HG03521 (cell line): ENCODE results near the gene SFXN2.
"Not testable (repeated sequence)": the region's sequence is repeated elsewhere in the genome, so short reads cannot be mapped to it uniquely, and the experiment has no call there.

ENCODE experiments used
- ATAC-seq: cut with Tn5 transposase; IDR thresholded peaks from one replicate; pipeline ENCODE4 v1.9.1; 2021; ENCODE audit warnings: mild to moderate bottlenecking, moderate library complexity; ENCODE audit not compliant: unreplicated experiment

The SFXN2 gene, protein sequence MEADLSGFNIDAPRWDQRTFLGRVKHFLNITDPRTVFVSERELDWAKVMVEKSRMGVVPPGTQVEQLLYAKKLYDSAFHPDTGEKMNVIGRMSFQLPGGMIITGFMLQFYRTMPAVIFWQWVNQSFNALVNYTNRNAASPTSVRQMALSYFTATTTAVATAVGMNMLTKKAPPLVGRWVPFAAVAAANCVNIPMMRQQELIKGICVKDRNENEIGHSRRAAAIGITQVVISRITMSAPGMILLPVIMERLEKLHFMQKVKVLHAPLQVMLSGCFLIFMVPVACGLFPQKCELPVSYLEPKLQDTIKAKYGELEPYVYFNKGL

GRCh38 chr10:102714621-102715455 is at the start of gene SFXN2:
SFXN2 (plus strand) TSS chr10:102714636; CDS start chr10:102726637, 12,001 bp downstream.
- peak; percentile 18 for ATAC-seq

DNA sequence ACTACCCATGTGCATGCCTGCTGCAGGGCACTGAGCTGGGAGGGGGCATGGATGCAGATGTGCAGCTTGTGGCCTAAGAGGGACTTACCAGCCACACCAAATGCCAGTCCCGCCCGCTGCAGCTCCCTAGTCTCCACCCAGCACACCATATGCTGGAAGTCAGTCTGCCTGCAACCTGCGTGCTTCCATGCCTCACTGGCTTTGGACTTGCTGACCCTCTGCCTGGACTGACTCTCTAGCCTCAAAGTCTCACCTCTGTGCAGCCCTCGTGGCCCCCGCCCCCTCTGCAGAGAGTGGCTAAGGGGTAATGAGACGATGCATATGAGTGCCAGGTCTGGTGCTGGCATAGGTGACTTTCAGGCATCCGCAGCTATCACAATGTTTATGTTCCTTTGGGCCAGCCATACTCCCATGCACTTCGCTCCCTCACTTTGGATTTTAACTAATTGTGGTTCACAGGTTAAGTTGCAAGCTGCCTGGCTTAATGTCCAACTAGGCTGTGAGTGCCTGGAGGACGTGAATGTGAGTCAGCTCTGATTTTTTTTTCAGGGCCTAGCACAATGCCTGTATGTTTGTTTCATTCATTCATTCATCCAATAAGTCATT is 48.4 kb upstream of the SFXN2 start:
- ATAC-seq, result no peak

- not testable (repeated sequence) for ATAC-seq
These were observed 47.0 kb upstream of the SFXN2 start for GRCh38 chr10:102667411-102667810.

- no peak for ATAC-seq
These were observed 45.9 kb upstream of the SFXN2 start for GRCh38 chr10:102668326-102669107.

DNA sequence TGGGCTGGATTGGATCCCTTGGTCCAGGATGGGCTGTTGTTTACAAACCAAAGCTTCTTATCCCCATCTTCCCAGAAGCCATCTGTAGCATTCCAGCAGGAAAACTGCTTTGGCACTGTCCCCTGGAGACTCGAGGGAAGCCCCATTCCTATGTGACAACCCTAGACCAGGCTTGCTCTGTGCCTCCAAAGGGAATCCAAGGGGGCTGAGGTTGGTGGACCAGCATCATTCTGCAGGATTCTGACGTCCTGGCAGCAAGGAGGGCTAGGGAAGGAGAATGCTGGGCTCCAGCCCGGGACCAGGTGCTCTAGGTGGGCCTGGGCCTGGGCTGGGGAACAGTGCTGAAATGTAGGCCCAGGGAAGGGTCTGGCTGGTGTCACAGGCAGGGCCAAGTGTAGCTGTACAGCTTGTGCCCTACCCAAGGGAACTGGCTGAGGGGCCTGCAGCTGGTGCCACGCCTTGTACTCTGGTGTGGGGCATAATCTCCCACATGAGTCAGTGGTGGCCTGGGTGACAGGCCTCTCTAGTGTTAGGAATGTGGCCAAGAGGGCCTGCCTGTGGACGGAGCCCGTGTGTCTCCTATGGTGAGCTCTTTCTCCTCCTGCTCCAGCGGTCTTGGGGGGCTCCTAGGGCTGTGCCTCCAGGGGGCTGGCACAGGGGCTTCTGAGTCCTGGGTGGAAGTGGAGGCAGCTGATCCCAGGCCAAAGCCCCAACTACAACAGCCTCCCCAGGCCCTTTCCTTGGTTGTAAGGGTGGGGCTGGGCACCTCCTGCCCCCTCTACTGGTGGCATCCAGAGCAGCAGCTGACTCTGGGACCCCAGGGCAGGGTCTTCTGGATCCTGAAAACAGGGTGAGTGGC is 45.0 kb upstream of the SFXN2 start:
- ATAC-seq, result no peak

- ATAC-seq, result no peak
These were observed 44.3 kb upstream of the SFXN2 start for GRCh38 chr10:102670065-102670670.

GRCh38 chr10:102670871-102671434 is 43.5 kb upstream of the SFXN2 start:
- no peak for ATAC-seq

- no peak for ATAC-seq
These were observed 41.1 kb upstream of the SFXN2 start for GRCh38 chr10:102673236-102673818.

GRCh38 chr10:102673819-102674511 is 40.5 kb upstream of the SFXN2 start:
- no peak for ATAC-seq

DNA sequence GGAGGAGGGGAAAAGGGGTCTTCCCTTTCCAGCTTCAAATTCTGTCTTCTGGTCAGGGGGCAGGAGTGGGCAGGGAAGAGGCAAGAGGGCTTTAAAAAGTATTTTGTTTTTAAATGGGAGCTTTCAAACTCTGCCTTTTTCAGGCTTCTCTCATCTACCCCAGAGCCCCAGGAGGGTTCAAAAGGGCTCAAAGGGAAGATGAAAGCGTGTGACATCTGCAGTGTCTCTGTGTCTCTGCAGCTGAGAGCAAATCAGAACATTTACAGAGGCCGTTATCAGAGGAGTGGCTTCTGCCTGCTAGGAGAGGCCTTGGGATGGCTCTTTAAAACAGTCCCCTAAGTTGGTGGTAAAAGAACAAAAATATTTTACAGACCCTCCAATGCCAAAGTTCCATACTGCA is 39.9 kb upstream of the SFXN2 start:
- ATAC-seq, result no peak

DNA sequence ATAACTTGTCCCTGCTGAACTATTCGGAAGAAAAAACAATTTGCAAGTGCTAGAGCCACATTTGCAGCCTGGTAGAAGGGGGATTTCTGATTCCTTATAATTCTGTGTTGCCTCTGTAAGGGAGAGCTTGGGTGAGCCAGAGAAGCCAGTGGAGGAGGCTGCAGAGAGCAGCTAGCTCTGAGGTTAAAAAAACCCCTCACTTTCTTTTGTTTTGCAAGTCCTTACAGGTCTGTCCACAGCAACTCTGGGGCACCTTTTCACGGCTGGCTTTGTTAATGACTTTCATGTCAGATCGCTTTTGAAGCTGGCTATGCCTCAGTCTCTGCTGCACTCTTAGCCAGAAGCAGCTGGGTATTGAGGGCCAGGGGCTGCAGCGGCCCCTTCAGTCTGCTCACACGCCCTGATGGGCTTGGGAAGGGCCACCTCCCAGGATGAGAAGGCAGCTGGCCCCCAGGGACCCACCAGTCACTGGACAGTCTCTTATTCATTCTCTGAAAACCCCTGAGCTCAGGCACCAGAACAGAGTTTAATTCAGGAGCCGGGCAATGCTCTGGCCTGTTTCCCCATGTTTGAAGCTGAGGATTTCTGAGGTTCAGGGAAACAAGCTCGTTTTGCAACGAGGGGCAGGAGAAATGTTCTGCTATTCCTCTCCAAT is 39.3 kb upstream of the SFXN2 start:
- ATAC-seq, result no peak

DNA sequence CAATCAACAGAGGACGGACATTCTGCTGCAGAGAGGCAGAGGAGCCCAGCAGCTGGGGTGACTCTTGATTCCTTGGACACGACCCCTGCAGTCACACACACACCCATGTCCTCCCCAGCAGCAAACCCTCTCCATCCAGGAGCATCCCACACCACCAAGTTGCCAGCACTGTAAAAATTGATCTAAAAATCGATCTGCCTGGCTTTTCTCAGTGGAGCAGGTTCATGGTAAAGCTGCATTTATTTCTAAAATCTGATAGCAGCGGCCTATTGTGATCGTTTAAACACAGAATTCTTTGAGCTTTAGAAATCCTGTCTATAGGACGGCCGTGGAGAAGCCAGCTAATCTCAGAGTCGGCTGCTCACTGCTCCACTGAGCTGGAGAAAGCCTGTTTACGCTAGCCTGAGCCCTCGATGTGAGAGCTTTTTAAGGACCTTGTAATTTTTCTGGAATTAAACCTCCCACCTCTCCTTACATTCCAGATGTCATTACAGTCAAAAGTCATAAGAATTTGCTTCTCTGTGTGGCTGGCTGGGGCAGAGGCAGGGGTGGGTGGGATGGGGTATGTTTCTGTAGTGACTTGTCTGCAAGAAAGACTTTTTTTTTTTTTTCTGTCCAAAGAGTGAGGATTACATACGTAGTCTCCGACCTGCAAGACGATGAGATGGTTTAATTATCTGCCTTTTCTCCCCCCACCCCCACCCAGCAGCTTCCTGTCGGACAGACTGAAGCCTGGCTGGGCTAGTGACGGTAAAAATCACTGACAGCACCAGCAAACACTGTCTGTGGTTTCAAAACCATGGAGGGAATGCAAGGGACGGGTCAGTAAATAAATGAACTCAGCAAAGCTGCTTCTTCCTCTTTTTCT is 38.5 kb upstream of the SFXN2 start:
- no peak for ATAC-seq

GRCh38 chr10:102676534-102677315 is 37.7 kb upstream of the SFXN2 start:
- ATAC-seq, result no peak

- ATAC-seq, result no peak
These were observed 36.9 kb upstream of the SFXN2 start for GRCh38 chr10:102677331-102678067.

DNA sequence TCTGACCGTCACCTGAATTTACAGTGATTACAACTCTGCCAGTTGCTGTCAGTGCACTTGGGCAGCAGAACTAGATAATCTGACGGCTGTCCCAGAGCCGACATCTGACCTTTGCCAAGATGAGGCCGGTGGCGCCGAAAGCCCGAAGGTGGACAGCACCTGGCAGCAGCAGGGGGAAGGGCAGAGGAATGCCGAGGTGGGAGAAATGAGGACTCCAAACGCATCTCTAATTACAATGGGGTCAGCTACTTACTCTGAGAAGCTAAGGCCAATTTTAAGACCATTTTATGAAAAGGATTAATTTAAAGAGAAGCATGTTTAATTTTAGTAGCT is 36.4 kb upstream of the SFXN2 start:
- ATAC-seq, result no peak
